ENCODE measurements around the gene DNAAF5.
"Not testable (repeated sequence)": the region's sequence is repeated elsewhere in the genome, so short reads cannot be mapped to it uniquely, and the experiment has no call there.

DNAAF5 gene

DNA sequence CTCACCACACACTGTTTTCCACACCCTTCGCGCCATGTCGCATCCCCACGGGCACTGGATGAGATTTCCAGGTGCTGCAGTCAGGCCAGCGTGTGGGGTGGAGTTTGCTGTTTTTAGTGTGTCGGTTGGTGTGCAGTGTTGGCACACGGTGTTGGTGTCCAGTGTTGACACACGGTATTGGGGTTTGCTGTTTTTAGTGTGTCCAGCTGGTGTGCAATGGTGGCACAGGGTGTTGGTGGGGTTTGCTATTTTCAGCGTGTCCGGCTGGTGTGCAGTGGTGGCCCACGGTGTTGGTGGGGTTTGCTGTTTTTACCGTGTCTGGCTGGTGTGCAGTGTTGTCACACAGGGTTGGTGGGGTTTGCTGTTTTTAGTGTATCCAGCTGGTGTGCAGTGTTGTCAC is 20.7 kb downstream of the DNAAF5 start:
- no peak for DNase-seq (ENCODE audit: low spot score)

DNA sequence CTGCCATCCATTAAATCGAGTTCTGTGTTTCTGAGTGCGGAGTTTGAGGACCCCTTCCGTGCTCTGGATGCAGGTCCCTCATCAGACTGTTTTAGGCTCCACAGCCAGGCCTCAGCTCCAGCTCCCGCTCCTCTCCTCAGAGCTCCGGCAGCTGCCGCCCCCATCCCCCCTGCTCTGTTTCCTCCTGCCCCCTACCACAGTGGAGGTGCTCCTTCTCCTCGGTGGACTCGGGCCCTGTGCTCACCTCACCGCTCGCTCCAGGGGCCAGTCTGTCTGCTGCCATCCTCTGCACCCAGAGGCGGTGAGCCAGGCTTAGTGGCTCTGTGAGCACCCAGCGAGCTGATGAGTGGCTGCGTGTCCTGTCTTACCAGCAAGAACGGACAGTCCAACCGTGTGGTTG is 21.9 kb downstream of the DNAAF5 start:
- DNase-seq (ENCODE audit: low spot score) = no peak

DNA sequence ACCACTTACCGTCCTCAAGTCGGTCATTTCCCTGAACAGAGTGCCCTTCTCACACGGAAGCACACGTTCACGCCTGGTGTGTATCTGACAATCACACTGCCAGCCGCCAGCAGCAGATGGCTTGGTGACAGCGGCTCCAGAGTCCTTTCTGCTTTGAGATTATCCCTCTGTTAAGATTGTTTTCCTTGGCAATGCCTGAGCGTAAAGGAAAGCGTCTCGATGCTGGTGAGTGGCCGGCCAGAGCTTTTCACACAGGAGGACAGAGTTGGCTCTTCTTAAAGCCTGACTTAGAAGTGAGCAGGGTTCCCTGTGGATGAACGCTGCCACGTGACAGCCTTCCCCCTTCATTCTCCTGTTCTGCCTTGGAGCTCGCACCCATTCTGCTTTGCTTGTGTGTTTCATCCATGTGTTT is 22.6 kb downstream of the DNAAF5 start:
- DNase-seq (ENCODE audit: low spot score) = no peak

DNA sequence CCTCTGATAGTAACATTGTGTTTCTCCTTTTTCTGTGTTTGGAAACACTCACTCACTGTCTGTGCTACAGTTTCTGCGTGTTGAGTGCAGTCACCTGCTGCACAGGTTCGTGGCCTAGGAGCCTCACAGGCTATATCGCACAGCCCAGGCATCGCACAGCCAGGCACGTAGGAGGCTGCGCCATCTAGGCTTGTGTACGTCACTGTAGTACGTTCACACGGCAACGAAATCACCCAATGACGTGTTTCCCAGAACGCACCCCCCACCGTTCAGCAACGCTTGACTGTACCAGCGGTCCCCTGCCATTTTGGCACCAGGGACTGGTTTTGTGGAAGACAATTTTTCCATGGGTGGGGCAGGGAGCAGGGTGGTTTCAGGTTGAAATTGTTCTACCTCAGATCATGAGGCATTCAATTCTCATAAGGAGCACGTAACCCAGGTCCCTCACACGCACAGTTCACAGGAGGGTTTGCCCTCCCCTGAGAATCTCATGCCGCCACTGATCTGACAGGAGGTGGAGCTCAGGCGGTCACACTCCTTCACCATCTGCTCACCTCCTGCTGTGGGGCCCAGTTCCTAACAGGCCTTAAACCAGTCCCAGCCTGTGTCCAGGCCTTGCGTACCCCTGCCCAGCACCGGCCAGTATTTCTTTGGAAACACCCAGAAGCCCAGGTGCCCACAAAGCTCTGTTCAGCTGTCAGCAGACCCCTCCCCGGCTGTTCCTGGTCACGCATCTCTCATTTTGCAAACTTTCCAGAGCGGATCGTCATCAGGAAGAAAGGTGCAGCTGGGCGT is 23.8 kb downstream of the DNAAF5 start:
- DNase-seq (ENCODE audit: low spot score) = no peak

DNA sequence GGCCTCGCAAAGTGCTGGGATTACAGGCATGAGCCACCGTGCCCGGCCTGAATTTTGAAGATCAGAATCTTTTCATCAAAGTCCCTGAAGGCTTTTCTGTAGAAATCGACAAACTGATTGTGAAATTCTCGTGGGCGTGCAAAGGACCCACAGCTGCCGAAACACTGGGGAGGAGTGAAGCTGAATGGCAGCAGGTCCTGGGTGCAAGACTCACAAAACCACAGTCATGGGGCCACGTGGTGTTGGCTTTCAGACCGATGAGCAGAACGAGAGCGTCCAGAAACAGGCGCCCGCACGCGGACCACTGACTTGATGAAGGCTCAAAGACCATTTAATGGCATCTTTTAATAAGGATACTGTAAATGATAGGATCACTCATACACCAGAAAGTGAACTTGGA is 25.3 kb downstream of the DNAAF5 start:
- DNase-seq (ENCODE audit: low spot score) = no peak

DNA sequence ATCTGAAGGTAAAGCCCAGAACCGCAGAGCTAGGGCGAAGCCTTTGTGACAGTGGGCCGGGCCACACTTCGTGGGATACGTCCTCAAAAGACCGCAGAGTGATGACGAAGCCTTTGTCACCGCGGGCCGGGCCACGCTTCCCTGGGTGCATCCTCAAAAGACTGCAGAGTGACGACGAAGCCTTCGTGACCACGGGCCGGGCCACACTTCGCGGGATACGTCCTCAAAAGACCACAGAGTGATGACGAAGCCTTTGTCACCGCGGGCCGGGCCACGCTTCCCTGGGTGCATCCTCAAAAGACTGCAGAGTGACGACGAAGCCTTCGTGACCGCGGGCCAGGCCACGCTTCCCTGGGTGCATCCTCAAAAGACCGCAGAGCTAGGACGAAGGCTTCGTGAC is 25.8 kb downstream of the DNAAF5 start:
- DNase-seq (ENCODE audit: low spot score) = not testable (repeated sequence)

DNA sequence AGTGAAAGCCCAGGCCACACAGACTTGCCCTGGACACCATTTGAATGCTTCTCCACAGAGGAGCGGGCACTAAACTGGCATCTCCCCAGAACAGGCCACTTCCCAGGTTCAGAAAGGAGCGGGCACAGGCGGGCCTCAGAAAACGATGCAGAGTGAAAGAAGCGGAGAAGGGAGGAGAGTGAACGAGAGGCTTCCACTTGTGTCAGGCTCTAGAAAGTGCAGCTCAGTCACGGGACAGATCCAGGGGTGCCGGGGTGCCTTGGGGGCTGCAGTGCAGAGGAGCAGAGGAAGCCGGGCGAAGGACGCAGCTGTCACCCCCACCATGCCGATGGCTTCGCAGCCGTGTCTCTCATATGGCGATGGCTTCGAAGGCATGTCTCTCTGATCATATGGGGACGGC is 26.7 kb downstream of the DNAAF5 start:
- no peak for DNase-seq (ENCODE audit: low spot score)

DNA sequence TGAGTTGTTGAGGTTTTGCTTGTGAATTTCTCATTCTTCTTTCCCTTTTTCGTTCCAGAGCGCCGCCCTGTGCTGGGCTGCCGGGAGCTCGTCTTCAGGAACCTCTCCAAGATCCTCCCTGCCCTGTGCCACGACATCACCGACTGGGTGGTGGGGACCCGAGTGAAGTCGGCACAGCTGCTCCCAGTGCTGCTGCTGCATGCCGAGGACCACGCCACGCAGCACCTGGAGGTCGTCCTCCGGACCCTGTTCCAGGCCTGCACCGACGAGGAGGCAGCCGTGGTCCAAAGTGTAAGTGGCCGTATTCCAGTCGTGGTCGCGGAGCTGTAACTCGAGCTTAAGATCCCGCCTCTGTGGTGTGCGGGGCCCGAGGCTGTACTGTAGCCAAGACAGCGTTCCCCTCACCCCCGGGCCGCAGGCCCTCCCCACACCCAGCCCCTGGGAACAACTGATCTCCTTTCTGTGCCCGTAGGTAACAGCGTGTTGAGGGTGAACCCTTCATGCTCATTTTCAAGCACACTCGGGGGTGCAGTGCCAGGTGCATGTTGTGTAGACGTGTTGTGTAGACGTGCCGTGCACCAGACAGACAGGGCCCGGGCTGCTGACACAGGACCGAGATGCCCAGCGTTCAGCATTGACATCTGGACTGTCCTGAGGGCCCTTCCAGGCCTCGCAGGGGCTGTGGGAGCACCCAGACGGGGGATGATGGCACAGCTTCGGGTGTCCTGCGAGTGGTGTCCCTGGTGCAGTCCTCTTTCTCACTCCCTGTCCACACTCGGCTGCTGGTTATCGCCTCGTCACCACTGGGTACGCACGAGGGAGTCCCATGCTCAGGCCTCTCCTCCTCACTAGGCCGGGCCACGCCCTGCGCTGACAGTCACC is 28.3 kb downstream of the DNAAF5 start:
- DNase-seq (ENCODE audit: low spot score) = no peak

DNA sequence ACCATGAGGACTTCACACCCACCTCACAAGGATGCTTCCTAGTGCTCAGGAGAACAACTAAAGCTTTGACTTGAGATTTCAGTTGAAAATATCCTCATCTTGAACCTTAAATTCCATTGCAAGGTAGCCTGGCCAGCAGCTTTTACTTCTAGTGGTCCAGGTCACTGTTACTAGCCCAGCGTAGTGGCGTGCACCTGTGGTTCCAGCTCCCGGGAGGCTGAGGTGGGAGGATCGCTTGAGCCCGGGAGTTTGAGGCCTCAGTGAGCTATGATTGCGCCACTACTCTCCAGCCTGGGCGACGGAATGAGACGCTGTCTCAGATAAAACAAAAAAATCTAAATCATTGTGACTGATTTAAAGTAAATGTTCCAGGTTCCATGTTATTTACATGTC is 28.9 kb downstream of the DNAAF5 start:
- no peak for DNase-seq (ENCODE audit: low spot score)

DNA sequence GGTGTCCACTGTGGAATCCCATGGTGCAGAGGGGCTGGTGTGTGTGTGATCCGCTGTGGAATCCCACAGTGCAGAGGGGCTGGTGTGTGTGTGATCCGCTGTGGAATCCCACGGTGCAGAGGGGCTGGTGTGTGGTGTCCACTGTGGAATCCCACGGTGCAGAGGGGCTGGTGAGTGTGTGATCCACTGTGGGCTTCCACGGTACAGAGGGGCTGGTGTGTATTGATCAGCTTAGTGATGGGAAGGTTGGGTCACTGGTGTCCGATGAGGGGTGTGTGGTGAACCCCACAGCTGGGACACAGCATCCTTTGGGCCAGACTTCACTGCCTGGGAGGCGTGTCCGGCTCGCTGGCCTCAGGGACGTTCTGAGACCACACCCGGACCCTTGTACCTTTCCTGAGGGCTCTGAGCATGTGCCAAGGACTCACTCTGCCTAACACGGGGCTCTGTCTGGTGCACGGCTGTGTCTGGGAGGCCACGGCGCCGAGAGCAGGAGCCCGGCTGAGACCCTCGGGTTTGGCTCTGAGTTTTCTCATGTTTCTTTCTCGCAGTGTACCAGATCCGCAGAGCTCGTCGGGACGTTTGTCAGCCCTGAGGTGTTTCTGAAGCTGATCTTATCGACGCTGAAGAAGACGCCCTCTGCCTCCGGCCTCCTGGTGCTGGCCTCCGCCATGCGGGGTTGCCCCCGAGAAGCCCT is 29.9 kb downstream of the DNAAF5 start:
- no peak for DNase-seq (ENCODE audit: low spot score)

DNA sequence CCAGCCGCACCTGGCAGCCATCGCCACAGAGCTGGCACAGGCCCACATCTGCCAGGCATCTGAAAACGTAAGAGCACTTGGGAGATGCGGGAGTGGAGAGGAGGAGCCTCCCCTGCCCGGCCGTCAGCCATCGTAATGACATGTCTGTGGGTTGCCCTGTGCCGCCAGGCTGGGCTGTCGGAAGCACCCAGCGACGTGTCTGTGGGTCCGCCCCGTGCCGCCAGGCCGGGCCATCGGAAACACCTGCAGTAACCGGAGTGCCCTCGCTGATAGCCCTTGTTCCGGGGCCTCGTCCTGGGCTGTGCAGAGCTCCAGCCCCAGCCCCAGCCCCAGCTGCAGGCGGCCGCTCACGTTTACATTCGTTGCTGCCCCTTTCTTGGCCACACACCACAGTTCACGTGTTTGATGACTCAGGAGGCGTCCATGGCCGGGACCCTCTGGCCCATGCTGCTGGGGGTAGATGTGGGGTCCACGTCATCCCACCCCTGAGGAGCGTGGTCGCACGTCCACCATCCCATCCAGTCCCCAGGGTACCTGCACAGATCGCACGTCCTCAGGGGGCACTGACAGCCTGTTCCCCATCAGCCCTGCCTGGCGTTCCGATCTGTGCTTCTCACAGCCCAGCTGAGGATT is 30.5 kb downstream of the DNAAF5 start:
- DNase-seq (ENCODE audit: low spot score) = no peak

DNA sequence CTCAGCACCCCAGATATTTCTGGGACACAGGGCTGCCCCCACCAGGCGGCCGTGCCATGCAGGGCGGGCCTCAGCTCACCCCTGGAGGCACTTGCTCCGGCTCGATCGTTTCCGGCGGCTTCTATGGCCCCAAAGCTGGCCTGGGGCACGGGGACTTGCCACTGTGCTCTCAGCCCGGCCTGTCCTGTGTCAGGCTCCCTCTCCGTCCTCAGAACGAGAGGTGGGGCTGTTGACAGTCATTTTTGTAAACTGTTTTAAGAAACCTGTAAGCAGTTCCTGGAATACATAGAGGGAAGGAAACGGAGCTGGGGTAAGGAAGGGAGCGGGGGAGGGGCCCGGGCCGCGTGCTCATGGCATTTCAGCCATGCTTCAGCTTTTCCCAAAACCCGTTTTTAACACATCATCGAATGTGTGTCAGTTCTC is 31.3 kb downstream of the DNAAF5 start:
- no peak for DNase-seq (ENCODE audit: low spot score)

DNA sequence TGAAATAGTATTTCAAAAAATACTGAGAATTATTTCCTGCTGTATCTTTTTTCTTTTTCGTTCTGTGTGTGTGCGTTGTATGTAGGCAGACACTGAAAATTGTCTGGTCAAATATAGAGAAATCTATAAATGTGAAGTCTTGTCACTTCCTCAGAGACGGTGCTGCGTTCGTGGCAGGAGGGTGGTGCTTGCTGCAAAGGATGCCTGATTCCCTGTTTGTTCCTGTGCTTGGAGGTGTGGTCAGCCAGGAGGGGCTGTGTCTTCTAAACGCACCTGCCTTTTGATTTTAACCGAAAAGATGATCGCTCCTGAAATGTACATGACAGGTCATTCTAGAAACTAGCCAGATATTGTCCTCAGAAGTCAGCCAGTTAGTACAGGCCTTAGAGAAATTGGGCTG is 33.1 kb downstream of the DNAAF5 start:
- DNase-seq (ENCODE audit: low spot score) = no peak

DNA sequence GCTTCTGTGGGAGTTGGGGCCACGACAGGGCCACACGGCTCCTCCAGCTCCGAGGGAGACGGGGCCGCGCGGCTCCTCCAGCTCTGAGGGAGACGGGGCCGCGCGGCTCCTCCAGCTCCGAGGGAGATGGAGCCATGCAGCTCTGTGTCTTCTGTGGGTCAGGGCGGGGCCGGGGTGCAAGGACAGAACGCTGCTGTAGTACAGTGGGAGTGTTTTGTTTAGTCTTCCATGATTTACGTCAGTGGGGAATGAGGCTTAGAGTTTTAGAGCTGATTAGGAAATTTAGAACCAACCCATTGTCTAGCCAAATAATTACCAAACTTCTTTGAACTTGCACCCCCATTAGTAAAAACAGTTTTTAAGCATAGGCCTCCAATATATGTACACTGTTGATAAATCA is 33.5 kb downstream of the DNAAF5 start:
- DNase-seq (ENCODE audit: low spot score) = no peak

DNA sequence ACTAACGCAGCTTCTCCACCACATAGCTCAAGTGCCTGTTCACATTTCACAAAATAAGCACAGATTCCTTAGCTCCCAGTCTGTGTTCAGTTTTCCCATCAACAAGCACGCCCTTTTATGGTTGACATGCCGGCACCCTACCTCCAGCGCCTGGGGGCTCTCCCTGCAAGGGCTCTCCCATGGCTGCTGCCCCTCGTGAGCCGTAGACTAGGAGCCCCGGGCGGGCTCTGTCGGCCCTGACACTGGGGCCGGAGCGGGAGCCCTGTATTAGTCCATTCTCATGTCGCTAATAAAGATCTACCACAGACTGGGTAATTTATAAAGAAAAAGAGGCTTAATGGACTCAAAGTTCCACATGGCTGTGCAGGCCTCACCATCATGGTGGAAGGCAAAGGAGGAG is 34.6 kb downstream of the DNAAF5 start:
- no peak for DNase-seq (ENCODE audit: low spot score)

DNA sequence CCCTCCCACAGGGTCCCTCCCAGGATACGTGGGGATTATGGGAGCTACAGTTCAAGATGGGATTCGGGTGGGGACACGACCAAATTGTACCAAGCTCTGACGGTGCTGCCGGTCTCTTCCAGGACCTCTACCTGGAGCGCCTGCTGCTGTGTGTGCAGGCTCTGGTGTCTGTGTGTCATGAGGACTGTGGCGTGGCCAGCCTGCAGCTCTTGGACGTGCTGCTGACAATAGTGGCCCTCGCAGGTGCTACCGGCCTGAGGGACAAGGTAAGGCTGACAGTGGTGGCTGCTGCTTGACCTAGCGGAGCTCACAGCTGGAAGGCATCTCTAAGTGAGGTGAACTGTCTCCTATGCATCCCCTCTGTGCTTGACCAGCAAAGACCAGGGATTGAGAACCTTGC is 35.1 kb downstream of the DNAAF5 start:
- DNase-seq (ENCODE audit: low spot score) = no peak

DNA sequence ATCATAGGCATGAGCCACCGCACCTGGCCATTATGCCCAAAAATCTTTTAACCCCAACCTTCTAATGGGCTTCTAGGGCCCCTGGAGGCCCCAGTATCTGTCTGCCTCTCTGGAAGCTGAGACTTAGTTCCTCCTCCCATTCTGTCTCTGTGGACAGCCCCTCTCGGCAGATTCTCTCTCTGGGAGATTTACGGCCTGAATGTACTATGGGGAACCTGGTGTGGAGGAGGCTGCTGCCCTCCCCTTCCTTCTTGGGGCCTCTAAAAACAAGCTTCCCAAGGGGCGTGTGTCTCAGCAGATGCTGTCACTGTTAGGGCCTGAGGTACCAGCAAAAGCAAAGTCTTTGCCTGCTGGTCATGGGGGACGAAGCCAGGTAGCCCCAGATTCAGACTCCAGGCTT is 36.4 kb downstream of the DNAAF5 start:
- no peak for DNase-seq (ENCODE audit: low spot score)

DNA sequence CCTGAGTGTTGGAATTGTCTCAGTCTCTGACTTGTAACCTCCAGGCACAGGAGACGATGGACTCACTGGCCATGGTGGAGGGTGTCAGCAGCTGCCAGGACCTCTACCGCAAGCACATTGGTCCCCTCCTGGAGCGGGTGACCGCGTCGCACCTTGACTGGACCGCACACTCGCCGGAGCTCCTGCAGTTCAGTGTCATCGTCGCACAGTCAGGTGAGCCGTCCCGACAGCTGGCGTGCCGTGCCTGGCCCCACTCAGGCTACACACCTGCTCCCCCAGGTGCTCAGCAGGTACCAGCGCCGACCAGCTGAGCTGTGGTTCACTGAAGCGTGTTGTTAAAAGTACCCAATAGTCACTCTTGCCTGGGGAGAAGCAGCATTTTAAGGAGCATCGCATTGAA is 37.3 kb downstream of the DNAAF5 start:
- no peak for DNase-seq (ENCODE audit: low spot score)

DNA sequence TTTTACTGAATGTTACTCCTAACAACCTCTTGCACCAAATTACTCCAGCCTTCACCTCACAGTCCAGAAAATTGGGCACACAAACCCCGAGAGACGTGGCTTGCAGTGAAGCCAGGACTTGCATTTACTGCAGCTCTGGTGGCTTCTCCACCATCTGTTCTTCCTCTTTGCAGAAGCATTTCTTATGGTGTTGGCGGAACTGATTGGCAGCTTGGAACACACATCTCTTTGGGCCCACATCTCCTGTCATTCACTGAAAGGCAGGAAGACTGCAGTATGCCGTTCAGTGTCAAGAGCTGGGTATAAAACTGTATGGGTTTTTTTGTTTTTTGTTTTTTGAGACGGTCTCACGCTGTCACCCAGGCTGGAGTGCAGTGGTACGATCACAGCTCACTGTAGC is 38.9 kb downstream of the DNAAF5 start:
- no peak for DNase-seq (ENCODE audit: low spot score)

DNA sequence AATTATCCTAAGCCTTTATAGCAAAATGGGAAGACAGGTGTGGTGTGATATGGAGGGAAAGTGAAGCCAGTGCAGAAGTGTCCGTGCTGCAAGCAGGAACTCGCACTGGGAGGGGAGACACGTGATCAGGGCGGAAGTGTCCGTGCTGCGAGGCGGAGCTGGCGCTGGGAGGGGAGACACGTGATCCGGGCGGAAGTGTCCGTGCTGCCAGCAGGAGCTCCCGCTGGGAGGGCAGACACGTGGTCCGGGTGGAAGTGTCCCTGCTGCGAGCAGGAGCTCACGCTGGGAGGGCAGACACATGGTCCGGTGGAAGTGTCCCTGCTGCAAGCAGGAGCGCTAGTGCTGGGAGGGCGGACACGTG is 41.1 kb downstream of the DNAAF5 start:
- no peak for DNase-seq (ENCODE audit: low spot score)

DNA sequence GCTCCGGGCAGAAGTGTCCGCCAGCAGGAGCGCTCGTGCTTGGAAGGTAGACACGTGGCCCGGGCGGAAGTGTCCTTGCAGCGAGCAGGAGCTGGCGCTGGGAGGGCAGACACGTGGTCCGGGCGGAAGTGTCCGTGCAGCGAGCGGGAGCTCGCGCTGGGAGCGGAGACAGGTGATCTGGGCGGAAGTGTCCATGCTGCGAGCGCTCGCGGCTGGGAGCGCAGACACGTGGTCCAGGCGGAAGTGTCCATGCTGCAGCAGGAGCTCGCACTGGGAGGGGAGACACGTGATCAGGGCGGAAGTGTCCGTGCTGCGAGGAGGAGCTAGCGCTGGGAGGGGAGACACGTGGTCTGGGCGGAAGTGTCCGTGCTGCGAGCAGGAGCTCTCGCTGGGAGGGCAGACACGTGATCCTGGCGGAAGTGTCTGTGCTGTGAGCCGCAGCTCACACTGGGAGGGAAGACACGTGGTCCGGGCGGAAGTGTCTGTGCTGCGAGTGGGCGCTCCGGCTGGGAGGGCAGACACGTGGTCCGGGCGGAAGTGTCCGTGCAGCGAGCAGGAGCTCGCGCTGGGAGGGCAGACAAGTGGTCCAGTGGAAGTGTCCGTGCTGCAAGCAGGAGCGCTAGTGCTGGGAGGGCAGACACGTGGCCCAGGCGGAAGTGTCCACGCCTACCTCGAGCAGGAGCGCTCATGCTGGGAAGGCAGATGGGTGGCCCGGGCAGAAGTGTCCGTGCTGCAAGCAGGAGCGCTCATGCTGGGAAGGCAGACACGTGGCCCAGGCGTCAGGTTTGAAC is 41.6 kb downstream of the DNAAF5 start:
- DNase-seq (ENCODE audit: low spot score) = no peak
